Upper lobe of left lung (tissue), 4 donors: ENCODE measurements around the gene MAFF.

Experiments
- CTCF ChIP-seq, 6 experiments: fragments of 450-650 bp in 4 of 6; fragments of 200-600 bp in 2 of 6; sonication (generic) in 2 of 6; IDR thresholded peaks; one replicate each; pipeline ENCODE4 v1.5.1; 2016 to 2019; ENCODE audit warnings: antibody characterized with exemption in 6 of 6
- POLR2A ChIP-seq, 4 donors: fragments of 450-650 bp; IDR thresholded peaks; one replicate each; pipeline ENCODE4 v1.5.1; 2016 to 2017; ENCODE audit warnings: antibody characterized with exemption in 4 of 4, mild to moderate bottlenecking in 2 of 4

GRCh38 chr22:38212442-38212841, 10.6 kb downstream of the MAFF start:
- no peak for TF ChIP-seq CTCF (IDR thresholded peaks at IDR 0.05)
- TF ChIP-seq POLR2A (IDR thresholded peaks at IDR 0.05): no peak
